Coronary artery (tissue), 2 donors: ENCODE data around the gene SPATA6L.

Experiments used
- DNase-seq: peaks from one replicate; pipeline ENCODE4 v3.0.0-alpha.2; 2017; ENCODE audit warnings: low spot score
- H3K27ac ChIP-seq, 2 donors: fragments of 200-600 bp; sonication (generic); one replicate each; pipeline ENCODE4 v1.5.1; 2016 to 2019
- H3K4me3 ChIP-seq: fragments of 200-600 bp; sonication (generic); 2 replicates; pipeline ENCODE4 v1.5.1; 2016; ENCODE audit warnings: mild to moderate bottlenecking, moderate library complexity
- CTCF ChIP-seq: fragments of 200-600 bp; sonication (generic); IDR thresholded peaks from one replicate; pipeline ENCODE4 v1.5.1; 2019; ENCODE audit warnings: antibody characterized with exemption

The SPATA6L gene

GRCh38 chr9:4668604-4669003 is 2.3 kb upstream of the SPATA6L start:
- H3K4me3 ChIP-seq: no peak overlapping the region
- no peak for TF ChIP-seq CTCF
- DNase-seq: no peak

GRCh38 chr9:4667681-4668080 is 1.4 kb upstream of the SPATA6L start:
- no peak for TF ChIP-seq CTCF
- no peak overlapping the region for H3K27ac ChIP-seq
- no peak for DNase-seq
- no peak overlapping the region for H3K4me3 ChIP-seq

More at GRCh38 chr9:4668604-4669003, 2.3 kb upstream of the SPATA6L start:
- H3K27ac ChIP-seq: no peak overlapping the region

- H3K4me3 ChIP-seq: peak overlapping the region; percentile 66
- H3K27ac ChIP-seq: peak overlapping the region in 1 of 2 donors; percentile 46
- no peak for DNase-seq
- TF ChIP-seq CTCF: no peak
Observed at GRCh38 chr9:4665357-4665756, 923 bp downstream of the SPATA6L start.

GRCh38 chr9:4663956-4664355 is 2.3 kb downstream of the SPATA6L start:
- no peak overlapping the region for H3K27ac ChIP-seq
- TF ChIP-seq CTCF: no peak
- no peak overlapping the region for H3K4me3 ChIP-seq
- DNase-seq: no peak

- no peak for TF ChIP-seq CTCF
- DNase-seq: no peak
- Histone ChIP-seq H3K4me3 (peak overlapping the region; percentile 81), H3K27ac (peak overlapping the region; percentile 84 to 86)
Observed at GRCh38 chr9:4662989-4663792, 3.1 kb downstream of the SPATA6L start.

GRCh38 chr9:4662108-4662988 is 3.9 kb downstream of the SPATA6L start, which contains the start of gene PLPP6:
TSS of gene PLPP6 (plus strand) at chr9:4662294. CDS start at chr9:4662376, 82 bp downstream.
- TF ChIP-seq CTCF: no peak
- peak within 1 kb of the TSS; percentile 81 for H3K4me3 ChIP-seq

More at GRCh38 chr9:4662108-4662988, 3.9 kb downstream of the SPATA6L start, which contains the start of gene PLPP6:
- H3K27ac ChIP-seq: peak within 1 kb of the TSS; percentile 84 to 86
- peak; percentile 93 for DNase-seq
